Mesodermal cell (in vitro differentiated cells): ENCODE measurements around the gene FAM83C.

Experiments
- H3K27ac ChIP-seq: 2 replicates; pipeline ENCODE4 v1.7.0; 2013; ENCODE audit warnings: mild to moderate bottlenecking, low read depth, low read length, moderate library complexity; ENCODE audit not compliant: severe bottlenecking
- H3K36me3 ChIP-seq: 2 replicates; pipeline ENCODE4 v1.7.1; 2013; ENCODE audit warnings: mild to moderate bottlenecking, low read length, moderate library complexity; ENCODE audit not compliant: control insufficient read depth, insufficient read depth
- H3K4me1 ChIP-seq: one replicate; pipeline ENCODE4 v1.7.1; 2013; ENCODE audit warnings: mild to moderate bottlenecking, low read length; ENCODE audit not compliant: insufficient read depth, control insufficient read depth, poor library complexity, severe bottlenecking
- H3K4me3 ChIP-seq: 2 replicates; pipeline ENCODE4 v1.7.0; 2013; ENCODE audit warnings: low read length, control low read depth, mild to moderate bottlenecking; ENCODE audit not compliant: insufficient read depth, poor library complexity, severe bottlenecking; ENCODE audit errors: extremely low read depth
- H3K9me3 ChIP-seq: 2 replicates; pipeline ENCODE4 v1.7.1; 2013; ENCODE audit warnings: mild to moderate bottlenecking, low read length, moderate library complexity; ENCODE audit not compliant: control insufficient read depth
- WGBS, 2 experiments: methylation state at CpG; one replicate each; pipeline ENCODE4 v1.1.5; 2013; ENCODE audit warnings: missing lambda C conversion rate in 2 of 2; ENCODE audit not compliant: insufficient coverage in 2 of 2; 5-methylcytosine and 5-hydroxymethylcytosine counted together

The FAM83C gene

GRCh38 chr20:35240811-35241293 lies 51.4 kb downstream of the FAM83C start:
- H3K27ac ChIP-seq: no peak overlapping the region
- no peaks in the 10 kb centered on the region for H3K36me3 ChIP-seq
- H3K9me3 ChIP-seq: no peaks in the 10 kb centered on the region
- no peak overlapping the region for H3K4me3 ChIP-seq
- 74% methylated on average over 2 of the region's 2 CpGs; no CpG with 5 or more reads in 1 of the 2 experiments for WGBS, 2 experiments
- no peaks in the 10 kb centered on the region for H3K4me1 ChIP-seq

- no peak overlapping the region for H3K4me3 ChIP-seq
- no peaks in the 10 kb centered on the region for H3K4me1 ChIP-seq
- no peak overlapping the region for H3K27ac ChIP-seq
- H3K9me3 ChIP-seq: no peaks in the 10 kb centered on the region
- WGBS, 2 experiments: 75 to 86% methylated on average over 4 to 5 of the region's 5 CpGs
- no peaks in the 10 kb centered on the region for H3K36me3 ChIP-seq
Measured at GRCh38 chr20:35240083-35240810, 52.0 kb downstream of the FAM83C start.

GRCh38 chr20:35238735-35239134 lies 53.5 kb downstream of the FAM83C start:
- Histone ChIP-seq H3K4me3 (no peak overlapping the region), H3K27ac (no peak overlapping the region), H3K9me3 (no peaks in the 10 kb centered on the region), H3K4me1 (no peaks in the 10 kb centered on the region), H3K36me3 (no peaks in the 10 kb centered on the region)
- 88 to 89% methylated on average over 4 of the region's 5 CpGs for WGBS, 2 experiments

- WGBS, 2 experiments: 90 to 98% methylated on average over 2 to 4 of the region's 4 CpGs
- Histone ChIP-seq H3K4me1 (no peaks in the 10 kb centered on the region), H3K9me3 (no peaks in the 10 kb centered on the region), H3K27ac (no peak overlapping the region), H3K36me3 (no peaks in the 10 kb centered on the region), H3K4me3 (no peak overlapping the region)
Measured at GRCh38 chr20:35238170-35238569, 54.1 kb downstream of the FAM83C start.

- Histone ChIP-seq H3K27ac (no peak overlapping the region), H3K4me3 (no peak overlapping the region), H3K36me3 (no peaks in the 10 kb centered on the region), H3K4me1 (no peaks in the 10 kb centered on the region), H3K9me3 (no peaks in the 10 kb centered on the region)
Measured at GRCh38 chr20:35237486-35237885, 54.7 kb downstream of the FAM83C start.

- no peak overlapping the region for H3K27ac ChIP-seq
- no peaks in the 10 kb centered on the region for H3K4me1 ChIP-seq
- 92 to 95% methylated on average over 4 to 6 of the region's 6 CpGs for WGBS, 2 experiments
- H3K36me3 ChIP-seq: no peaks in the 10 kb centered on the region
- H3K4me3 ChIP-seq: no peak overlapping the region
- no peaks in the 10 kb centered on the region for H3K9me3 ChIP-seq
Measured at GRCh38 chr20:35235881-35236280, 56.3 kb downstream of the FAM83C start.
